ENCODE results near the gene MALT1. TPM values are rescaled to one million over a fixed set of nuclear protein-coding genes. Genes with fewer than 3 reads are reported as not detected.
A peak's percentile ranks its signal among the peaks of the same experiment; 100 is the strongest.
"Not testable (repeated sequence)": the region's sequence is repeated elsewhere in the genome, so short reads cannot be mapped to it uniquely, and the experiment has no call there.

The MALT1 gene
- total RNA-seq, 2 experiments from 2014 or later: 57.8 to 67.5 TPM

DNA sequence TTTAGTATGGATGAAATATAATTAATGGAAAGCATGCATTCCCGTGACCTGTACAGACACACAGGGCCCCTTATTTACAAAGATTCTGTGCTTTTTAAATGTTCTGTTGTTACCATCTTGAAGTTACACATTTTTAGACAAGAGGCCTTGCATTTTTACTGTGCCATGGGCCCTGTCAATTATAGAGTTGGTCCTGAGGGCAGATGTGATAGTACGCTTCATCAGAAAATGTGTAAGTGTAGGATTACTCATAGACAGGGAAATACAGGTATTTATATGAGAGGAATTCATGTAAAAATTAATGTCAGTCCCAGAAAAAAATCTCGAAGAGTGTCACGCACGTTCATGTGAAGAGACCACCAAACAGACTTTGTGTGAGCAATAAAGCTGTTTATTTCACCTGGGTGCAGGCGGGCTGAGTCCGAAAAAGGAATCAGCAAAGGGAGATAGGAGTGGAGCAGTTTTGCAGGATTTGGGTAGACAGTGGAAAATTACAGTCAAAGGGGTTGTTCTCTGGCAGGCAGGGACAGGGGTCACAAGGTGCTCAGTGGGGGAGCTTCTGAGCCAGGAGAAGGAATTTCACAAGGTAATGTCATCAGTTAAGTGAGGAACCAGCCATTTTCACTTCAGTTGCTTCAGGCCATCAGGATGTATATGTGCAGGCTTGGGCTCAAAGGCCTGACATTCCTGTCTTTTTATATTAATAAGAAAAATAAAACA is 30.2 kb upstream of the MALT1 start:
- H3K27ac Mint-ChIP-seq: no peak overlapping the region
- DNase-seq (no peak), ATAC-seq (no peak)
- no peaks in the 10 kb centered on the region for H3K27me3 Mint-ChIP-seq
- ChIA-PET POLR2A (no interaction called here), CTCF (interaction anchor here (0.7 to 1.5 kb wide), 2 partner anchors 123 kb away, joined by 3 to 5 read pairs; no protein-coding TSS in a partner anchor)
- peaks cover 11% of the 10 kb centered on the region for H3K4me1 Mint-ChIP-seq (ENCODE audit: low read depth)
- no peak overlapping the region for H3K4me3 Mint-ChIP-seq
- TF ChIP-seq, protein P1, sequence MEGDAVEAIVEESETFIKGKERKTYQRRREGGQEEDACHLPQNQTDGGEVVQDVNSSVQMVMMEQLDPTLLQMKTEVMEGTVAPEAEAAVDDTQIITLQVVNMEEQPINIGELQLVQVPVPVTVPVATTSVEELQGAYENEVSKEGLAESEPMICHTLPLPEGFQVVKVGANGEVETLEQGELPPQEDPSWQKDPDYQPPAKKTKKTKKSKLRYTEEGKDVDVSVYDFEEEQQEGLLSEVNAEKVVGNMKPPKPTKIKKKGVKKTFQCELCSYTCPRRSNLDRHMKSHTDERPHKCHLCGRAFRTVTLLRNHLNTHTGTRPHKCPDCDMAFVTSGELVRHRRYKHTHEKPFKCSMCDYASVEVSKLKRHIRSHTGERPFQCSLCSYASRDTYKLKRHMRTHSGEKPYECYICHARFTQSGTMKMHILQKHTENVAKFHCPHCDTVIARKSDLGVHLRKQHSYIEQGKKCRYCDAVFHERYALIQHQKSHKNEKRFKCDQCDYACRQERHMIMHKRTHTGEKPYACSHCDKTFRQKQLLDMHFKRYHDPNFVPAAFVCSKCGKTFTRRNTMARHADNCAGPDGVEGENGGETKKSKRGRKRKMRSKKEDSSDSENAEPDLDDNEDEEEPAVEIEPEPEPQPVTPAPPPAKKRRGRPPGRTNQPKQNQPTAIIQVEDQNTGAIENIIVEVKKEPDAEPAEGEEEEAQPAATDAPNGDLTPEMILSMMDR (IDR thresholded peaks at IDR 0.05): no peak
- no peaks in the 10 kb centered on the region for H3K36me3 Mint-ChIP-seq (ENCODE audit: low read depth)
- H3K9me3 Mint-ChIP-seq: no peaks in the 10 kb centered on the region
- intact Hi-C loops (cut with micrococcal nuclease): no loop called here

DNA sequence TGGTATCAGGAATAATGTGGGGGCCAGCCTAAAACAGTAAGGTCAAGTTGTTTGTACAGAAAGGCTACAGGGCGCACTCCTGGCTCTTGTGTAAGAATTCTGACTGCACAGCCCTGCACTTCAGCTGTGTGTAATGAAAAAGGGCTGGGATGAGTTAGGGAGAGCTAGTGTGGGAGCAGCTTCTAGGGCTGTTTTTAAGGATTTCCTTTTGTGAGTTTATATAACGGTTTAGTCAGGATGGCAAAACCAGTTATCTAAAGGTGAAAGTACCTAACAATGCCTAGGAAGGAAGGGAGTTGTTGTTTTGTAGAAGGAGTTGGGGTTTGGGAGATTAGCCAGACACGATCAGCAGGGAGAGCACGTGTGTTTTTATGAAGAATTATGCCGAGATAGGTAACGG is 27.7 kb upstream of the MALT1 start:
- intact Hi-C loops (cut with micrococcal nuclease); H3K4me3 Mint-ChIP-seq: not testable (repeated sequence)

DNA sequence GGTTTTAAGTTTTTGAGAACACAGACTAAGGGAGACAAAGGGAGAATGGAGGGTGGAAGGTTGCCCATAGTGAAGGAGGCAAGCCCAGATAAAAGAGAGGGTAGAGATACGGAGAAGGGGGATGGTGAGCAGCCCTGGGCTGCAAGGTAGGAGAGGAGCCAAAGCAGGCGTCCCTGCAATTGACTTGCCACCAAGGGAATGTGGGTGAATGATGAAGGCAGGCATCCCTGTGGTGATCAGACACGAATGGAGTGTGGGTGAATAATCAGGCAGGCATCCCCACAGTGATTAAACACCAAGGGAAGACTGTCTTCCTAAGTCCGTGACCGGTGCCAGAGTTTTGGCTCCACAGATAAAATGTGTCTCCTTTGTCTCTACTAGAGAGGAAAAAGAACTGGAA is 25.9 kb upstream of the MALT1 start:
- Mint-ChIP-seq H3K27me3 (no peaks in the 10 kb centered on the region), H3K27ac (no peak overlapping the region), H3K9me3 (peaks cover 4% of the 10 kb centered on the region), H3K4me1 (ENCODE audit: low read depth) (peaks cover 13% of the 10 kb centered on the region), H3K36me3 (ENCODE audit: low read depth) (no peaks in the 10 kb centered on the region), H3K4me3 (no peak overlapping the region)
- ChIA-PET POLR2A (no interaction called here), CTCF (no interaction called here)
- intact Hi-C loops (cut with micrococcal nuclease): no loop called here
- DNase-seq (no peak), ATAC-seq (no peak)
- TF ChIP-seq, protein P1 (IDR thresholded peaks at IDR 0.05): no peak

More for the DNA sequence above, 27.7 kb upstream of the MALT1 start:
- ATAC-seq; H3K36me3 Mint-ChIP-seq (ENCODE audit: low read depth); H3K27ac Mint-ChIP-seq; DNase-seq; CTCF ChIA-PET; H3K27me3 Mint-ChIP-seq; H3K4me1 Mint-ChIP-seq (ENCODE audit: low read depth); H3K9me3 Mint-ChIP-seq: not testable (repeated sequence)
- POLR2A ChIA-PET: interaction anchor here (0.6 kb wide), 1 partner anchor 81 kb away, joined by 3 read pairs; no protein-coding TSS in a partner anchor

DNA sequence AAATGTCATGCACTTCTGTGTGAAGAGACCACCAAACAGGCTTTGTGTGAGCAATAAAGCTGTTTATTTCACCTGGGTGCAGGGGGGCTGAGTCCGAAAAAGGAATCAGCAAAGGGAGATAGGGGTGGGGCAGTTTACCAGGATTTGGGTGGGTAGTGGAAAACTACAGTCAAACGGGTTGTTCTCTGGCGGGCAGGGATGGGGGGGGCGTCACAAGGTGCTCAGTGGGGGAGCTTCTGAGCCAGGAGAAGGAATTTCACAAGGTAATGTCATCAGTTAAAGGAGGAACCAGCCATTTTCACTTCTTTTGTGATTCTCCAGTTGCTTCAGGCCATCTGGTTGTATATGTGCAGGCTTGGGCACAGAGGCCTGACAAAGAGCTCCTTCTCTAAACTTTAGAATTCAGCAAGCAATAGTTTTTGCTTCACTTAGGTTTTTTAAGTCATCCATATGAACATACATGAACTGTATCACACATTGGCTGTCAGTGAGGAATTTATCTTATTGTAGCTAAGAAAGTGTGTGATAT is 24.9 kb upstream of the MALT1 start:
- Mint-ChIP-seq H3K4me1 (ENCODE audit: low read depth) (peaks cover 18% of the 10 kb centered on the region), H3K9me3 (peaks cover 6% of the 10 kb centered on the region), H3K27ac (no peak overlapping the region), H3K27me3 (no peaks in the 10 kb centered on the region), H3K4me3 (no peak overlapping the region), H3K36me3 (ENCODE audit: low read depth) (no peaks in the 10 kb centered on the region)
- intact Hi-C loops (cut with micrococcal nuclease): no loop called here
- POLR2A ChIA-PET: interaction anchor here (1.2 kb wide), 1 partner anchor 24 kb away, joined by 3 read pairs; no protein-coding TSS in a partner anchor
- CTCF ChIA-PET: no interaction called here
- no peak for DNase-seq
- no peak for ATAC-seq
- TF ChIP-seq, protein P1 (IDR thresholded peaks at IDR 0.05): no peak

DNA sequence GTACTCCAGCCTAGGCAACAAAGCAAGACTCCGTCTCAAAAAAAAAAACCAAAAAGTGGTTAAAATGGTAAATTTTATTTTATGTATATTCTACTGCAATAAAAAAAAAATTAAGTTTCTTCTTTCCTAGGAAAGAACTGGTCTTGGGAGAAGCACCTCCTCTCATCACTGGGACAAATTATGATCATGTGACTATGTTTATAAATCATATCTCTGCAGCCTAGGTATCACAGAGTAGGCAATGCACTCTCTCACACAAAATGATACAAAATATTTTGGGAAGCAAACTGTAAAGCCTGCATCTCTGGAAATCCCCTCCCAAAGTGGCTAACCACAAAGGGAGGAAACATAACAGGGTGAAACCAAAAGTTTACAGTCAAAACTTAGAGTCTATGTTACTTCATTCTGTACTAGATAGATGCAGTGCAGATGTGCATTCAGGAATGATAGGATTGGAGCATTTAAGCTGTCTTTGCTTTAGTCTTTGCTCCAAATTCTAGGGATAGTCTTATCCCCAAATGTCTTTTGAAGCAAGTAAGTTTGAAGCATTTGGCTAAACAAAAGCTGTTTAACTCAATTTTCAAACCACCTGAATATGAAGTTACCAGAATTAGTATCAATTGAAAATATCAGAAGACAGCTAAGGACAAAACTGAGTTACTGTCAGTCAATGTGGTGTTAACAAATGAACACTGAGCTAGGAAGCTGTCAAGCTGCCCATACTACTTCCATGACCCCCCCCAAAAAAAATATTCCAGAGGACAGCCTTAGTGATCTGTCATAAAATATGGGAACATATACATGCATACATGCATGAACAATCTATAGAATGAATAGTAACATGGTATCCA is 21.1 kb upstream of the MALT1 start:
- Mint-ChIP-seq H3K27me3 (no peaks in the 10 kb centered on the region), H3K4me3 (no peak overlapping the region), H3K27ac (no peak overlapping the region), H3K4me1 (ENCODE audit: low read depth) (peaks cover 45% of the 10 kb centered on the region), H3K36me3 (ENCODE audit: low read depth) (peaks cover 7% of the 10 kb centered on the region), H3K9me3 (peaks cover 16% of the 10 kb centered on the region)
- ATAC-seq: peak; percentile 92
- ChIA-PET POLR2A (interaction anchor here (1.1 kb wide), 2 partner anchors 11 to 21 kb away, joined by 3 read pairs; partner anchors contain the start of gene ALPK2), CTCF (interaction anchor here (0.9 to 1.4 kb wide), 2 partner anchors 9 to 114 kb away, joined by 3 to 6 read pairs; no protein-coding TSS in a partner anchor)
- TF ChIP-seq, protein P1 (IDR thresholded peaks at IDR 0.05): no peak
- intact Hi-C loops (cut with micrococcal nuclease): loop anchor here (5.0 kb wide), 1 partner anchor 33 kb away; no protein-coding TSS in a partner anchor
- peak; percentile 59 for DNase-seq

DNA sequence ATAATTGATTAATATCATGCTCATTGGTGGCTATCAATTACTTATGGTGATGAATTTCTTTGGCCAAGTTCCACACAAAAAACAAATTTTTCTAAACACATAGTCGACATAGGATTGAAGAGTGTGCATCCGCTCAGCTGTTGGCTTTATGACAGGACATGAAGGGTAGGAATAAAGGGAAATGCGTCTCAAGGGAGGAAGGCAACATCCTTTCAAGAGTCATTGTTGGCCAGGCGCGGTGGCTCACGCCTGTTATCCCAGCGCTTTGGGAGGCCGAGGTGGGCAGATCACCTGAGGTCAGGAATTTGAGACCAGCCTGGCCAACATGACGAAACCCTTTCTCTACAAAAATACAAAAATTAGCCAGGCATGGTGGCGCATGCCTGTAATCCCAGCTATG is 20.4 kb upstream of the MALT1 start:
- not testable (repeated sequence) for H3K27ac Mint-ChIP-seq; DNase-seq; ATAC-seq; H3K4me3 Mint-ChIP-seq; H3K27me3 Mint-ChIP-seq; H3K36me3 Mint-ChIP-seq (ENCODE audit: low read depth)
- CTCF ChIA-PET: interaction anchor here (0.9 to 1.4 kb wide), 2 partner anchors 8 to 113 kb away, joined by 3 to 6 read pairs; no protein-coding TSS in a partner anchor
- intact Hi-C loops (cut with micrococcal nuclease): loop anchor here (5.0 kb wide), 1 partner anchor 34 kb away; no protein-coding TSS in a partner anchor
- Mint-ChIP-seq H3K4me1 (ENCODE audit: low read depth) (peaks cover 45% of the 10 kb centered on the region), H3K9me3 (peaks cover 16% of the 10 kb centered on the region)
- POLR2A ChIA-PET: interaction anchor here (1.1 kb wide), 2 partner anchors 12 to 22 kb away, joined by 3 read pairs; partner anchors contain the start of gene ALPK2

DNA sequence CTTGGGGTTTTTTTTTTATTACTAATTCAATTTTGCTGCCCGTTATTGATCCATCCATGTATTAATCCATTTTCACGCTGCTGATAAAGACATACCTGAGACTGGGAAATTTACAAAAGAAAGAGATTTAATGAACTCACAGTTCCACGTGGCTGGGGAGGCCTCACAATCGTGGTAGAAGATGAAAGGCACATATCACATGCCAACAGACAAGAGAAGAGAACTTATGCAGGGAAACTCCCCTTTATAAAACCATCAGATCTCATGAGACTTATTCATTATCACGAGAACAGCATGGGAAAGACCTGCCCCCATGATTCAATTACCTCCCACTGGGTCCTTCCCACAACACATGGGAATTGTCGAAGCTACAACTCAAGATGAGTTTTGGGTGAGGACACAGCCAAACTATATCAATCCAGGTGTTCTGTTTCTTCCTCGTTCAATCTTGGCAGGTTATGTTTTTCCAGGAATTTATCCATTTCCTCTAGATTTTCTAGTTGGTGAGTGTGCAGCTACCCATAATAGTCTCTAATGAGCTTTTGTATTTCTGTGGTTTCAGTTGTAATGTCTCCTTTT is 18.0 kb upstream of the MALT1 start:
- not testable (repeated sequence) for H3K4me3 Mint-ChIP-seq; ATAC-seq; H3K36me3 Mint-ChIP-seq (ENCODE audit: low read depth); H3K27me3 Mint-ChIP-seq
- H3K27ac Mint-ChIP-seq: peak overlapping the region; percentile 37
- CTCF ChIA-PET: interaction anchor here (0.8 to 1.4 kb wide), 2 partner anchors 111 to 214 kb away, joined by 3 read pairs; no protein-coding TSS in a partner anchor
- peaks cover 58% of the 10 kb centered on the region for H3K4me1 Mint-ChIP-seq (ENCODE audit: low read depth)
- peaks cover 12% of the 10 kb centered on the region for H3K9me3 Mint-ChIP-seq
- intact Hi-C loops (cut with micrococcal nuclease): loop anchor here (5.0 kb wide), 1 partner anchor 36 kb away; no protein-coding TSS in a partner anchor
- POLR2A ChIA-PET: interaction anchor here (2.0 kb wide), 1 partner anchor 18 kb away, joined by 6 read pairs; the partner anchor contains the start of gene MALT1
- DNase-seq: peak; percentile 25

Data from activated CD8-positive, alpha-beta T cell treated with anti-CD3 and anti-CD28 coated beads for 36 hours (primary cell).